Tibial artery (tissue), 4 donors: ENCODE measurements around the gene UPK1B.
"Not testable (repeated sequence)": the region's sequence is repeated elsewhere in the genome, so short reads cannot be mapped to it uniquely, and the experiment has no call there.

Experiments
- DNase-seq, 2 donors: peaks; one replicate each; pipeline ENCODE4 v3.0.0-alpha.2; 2019
- H3K27ac ChIP-seq, 2 donors: fragments of 200-600 bp; sonication (generic) in 1 of 2; 1 replicate in 1 of 2; 2 replicates in 1 of 2; pipeline ENCODE4 v1.5.1; 2018 to 2019; ENCODE audit warnings: mild to moderate bottlenecking in 1 of 2
- H3K27me3 ChIP-seq, 2 donors: fragments of 200-600 bp; sonication (generic) in 1 of 2; one replicate each; pipeline versions ENCODE4 v1.5.1 to v1.6.0; 2016 to 2019
- H3K36me3 ChIP-seq, 3 donors: fragments of 200-600 bp; sonication (generic) in 2 of 3; one replicate each; pipeline ENCODE4 v1.5.1; 2016 to 2019; ENCODE audit warnings: mild to moderate bottlenecking in 2 of 3
- H3K4me1 ChIP-seq, 4 donors: fragments of 200-600 bp; sonication (generic) in 2 of 4; 1 replicate in 3 of 4; 2 replicates in 1 of 4; pipeline ENCODE4 v1.5.1; 2016 to 2019
- H3K4me3 ChIP-seq, 2 donors: fragments of 200-600 bp; sonication (generic) in 1 of 2; 1 replicate in 1 of 2; 2 replicates in 1 of 2; pipeline ENCODE4 v1.5.1; 2018 to 2019; ENCODE audit warnings: mild to moderate bottlenecking in 2 of 2
- H3K9me3 ChIP-seq, 3 donors: fragments of 200-600 bp; sonication (generic) in 1 of 3; one replicate each; pipeline ENCODE4 v1.5.1; 2016 to 2019
- CTCF ChIP-seq, 2 experiments: fragments of 200-600 bp in 1 of 2; fragments of 450-650 bp in 1 of 2; IDR thresholded peaks; one replicate each; pipeline ENCODE4 v1.5.1; 2017 to 2019; ENCODE audit warnings: antibody characterized with exemption in 2 of 2, mild to moderate bottlenecking in 1 of 2, moderate library complexity in 1 of 2
- intact Hi-C: fragments of 100-400 bp; cut with DNase I; formaldehyde crosslinking; loops from one replicate; pipeline ENCODE4 v1.15.0; 2023; ENCODE audit warnings: low total_unique reads

Gene UPK1B

GRCh38 chr3:119239206-119239820 is 65.9 kb downstream of the UPK1B start:
- no peak for TF ChIP-seq CTCF (IDR thresholded peaks at IDR 0.05)
- Histone ChIP-seq H3K27ac (peak overlapping the region; percentile 96 to 97), H3K27me3 (no peaks in the 10 kb centered on the region), H3K9me3 (no peaks in the 10 kb centered on the region), H3K36me3 (peaks cover 5 to 12% (median 11%) of the 10 kb centered on the region in 3 donors), H3K4me3 (peak overlapping the region; percentile 96 to 99), H3K4me1 (peaks cover 0 to 38% (median 13%) of the 10 kb centered on the region in 4 donors)
- DNase-seq, result no peak
- intact Hi-C loops, result no loop called here

GRCh38 chr3:119240101-119240590 is 66.7 kb downstream of the UPK1B start:
- no peak for TF ChIP-seq CTCF (IDR thresholded peaks at IDR 0.05)
- Histone ChIP-seq H3K36me3 (peaks cover 2 to 8% (median 5%) of the 10 kb centered on the region in 3 donors), H3K27ac (peak overlapping the region; percentile 96 to 97), H3K9me3 (no peaks in the 10 kb centered on the region), H3K27me3 (no peaks in the 10 kb centered on the region), H3K4me3 (peak overlapping the region; percentile 96 to 99), H3K4me1 (peaks cover 0 to 30% (median 11%) of the 10 kb centered on the region in 4 donors)
- DNase-seq, result peak; percentile 32 to 72
- intact Hi-C loops, result no loop called here

GRCh38 chr3:119240591-119241434 is 67.4 kb downstream of the UPK1B start, which contains the start of gene B4GALT4:
Gene B4GALT4, minus strand, starts transcription at chr3:119240878. Its CDS starts 10,779 bp downstream, at chr3:119230099.
- DNase-seq, result peak; percentile 86 to 93
- intact Hi-C loops, result no loop called here
- Histone ChIP-seq H3K27ac (peak within 1 kb of the TSS; percentile 96 to 97), H3K4me3 (peak within 1 kb of the TSS; percentile 96 to 99), H3K9me3 (no peaks in the 10 kb centered on the region), H3K27me3 (no peaks in the 10 kb centered on the region), H3K4me1 (peaks cover 0 to 26% (median 11%) of the 10 kb centered on the region in 4 donors), H3K36me3 (peaks cover 0 to 5% (median under 1%) of the 10 kb centered on the region in 3 donors)
- TF ChIP-seq CTCF (IDR thresholded peaks at IDR 0.05), result no peak

- H3K27me3 ChIP-seq, H3K27ac ChIP-seq, DNase-seq, intact Hi-C loops, H3K4me3 ChIP-seq, H3K36me3 ChIP-seq, H3K9me3 ChIP-seq: not testable (repeated sequence)
- H3K4me1 ChIP-seq, result peaks cover 0 to 26% (median 11%) of the 10 kb centered on the region in 4 donors
Observed at GRCh38 chr3:119242387-119243057, 69.1 kb downstream of the UPK1B start.

GRCh38 chr3:119243058-119243529 is 69.7 kb downstream of the UPK1B start:
- H3K27ac ChIP-seq, H3K9me3 ChIP-seq, intact Hi-C loops, H3K36me3 ChIP-seq, H3K27me3 ChIP-seq, DNase-seq, H3K4me3 ChIP-seq: not testable (repeated sequence)
- H3K4me1 ChIP-seq, result peaks cover 0 to 26% (median 11%) of the 10 kb centered on the region in 4 donors

- DNase-seq, result no peak
- H3K9me3 ChIP-seq, result peaks cover 0 to 10% (median 0%) of the 10 kb centered on the region in 3 donors
- intact Hi-C loops, result no loop called here
- no peak overlapping the region for H3K27ac ChIP-seq
- no peaks in the 10 kb centered on the region for H3K36me3 ChIP-seq
- H3K4me1 ChIP-seq, result peaks cover 0 to 24% (median 11%) of the 10 kb centered on the region in 4 donors
- H3K4me3 ChIP-seq, result no peak overlapping the region
- TF ChIP-seq CTCF (IDR thresholded peaks at IDR 0.05), result no peak
- H3K27me3 ChIP-seq, result no peaks in the 10 kb centered on the region
Observed at GRCh38 chr3:119243712-119244111, 70.3 kb downstream of the UPK1B start.
